Measurements from ENCODE around the gene TMEM128. TPM values are rescaled to one million over a fixed set of nuclear protein-coding genes. Genes with fewer than 3 reads are reported as not detected.

TMEM128 gene
- total and polyA plus RNA-seq, 2 of the 13 experiments (the other 11 are each of a cell fraction or from before 2014, with no cell fraction given) = 19.4 to 27.9 TPM

DNA sequence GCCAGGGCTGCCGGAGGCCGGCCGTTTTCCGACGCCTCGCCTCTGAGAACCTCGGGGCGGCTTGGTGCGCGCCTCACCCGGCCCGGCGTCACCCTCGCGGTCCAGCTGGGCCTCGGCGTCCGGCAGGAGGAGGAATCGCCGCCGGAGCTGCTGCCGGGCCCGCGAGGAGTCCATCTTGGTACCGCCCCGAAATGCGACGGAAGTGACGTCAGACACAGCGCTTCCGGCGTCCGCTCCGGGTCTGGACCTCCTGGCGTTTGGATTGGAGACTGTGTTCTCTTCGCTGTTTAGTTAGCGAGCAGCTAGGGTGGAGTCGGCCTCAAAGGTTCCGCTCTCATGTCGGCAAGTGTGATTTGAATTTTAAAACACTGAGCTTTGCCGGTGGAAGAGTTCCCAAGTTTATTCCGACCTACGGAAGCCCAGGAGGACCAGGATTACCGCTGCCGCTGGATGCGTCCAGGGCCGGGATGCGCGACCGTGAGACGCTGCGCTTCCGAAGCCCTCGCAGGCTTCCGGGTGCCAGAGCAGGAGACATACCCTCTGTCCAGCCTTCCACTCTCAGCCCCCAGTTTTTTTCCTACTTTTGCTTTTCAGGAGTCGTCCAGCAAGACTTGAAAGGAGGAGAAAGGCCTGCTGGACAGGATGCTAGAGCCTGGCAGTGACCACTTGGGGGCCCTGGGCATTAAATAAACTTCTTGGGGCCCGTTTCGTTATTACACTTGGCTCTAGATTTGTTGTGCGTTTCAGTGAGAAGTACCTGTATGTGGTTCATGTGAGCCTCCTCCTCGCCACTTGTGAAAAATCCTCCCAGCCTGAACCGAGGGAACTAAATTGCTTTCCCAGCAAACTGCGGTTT, at the start of gene TMEM128 (continued):
- TF ChIP-seq, protein P1, sequence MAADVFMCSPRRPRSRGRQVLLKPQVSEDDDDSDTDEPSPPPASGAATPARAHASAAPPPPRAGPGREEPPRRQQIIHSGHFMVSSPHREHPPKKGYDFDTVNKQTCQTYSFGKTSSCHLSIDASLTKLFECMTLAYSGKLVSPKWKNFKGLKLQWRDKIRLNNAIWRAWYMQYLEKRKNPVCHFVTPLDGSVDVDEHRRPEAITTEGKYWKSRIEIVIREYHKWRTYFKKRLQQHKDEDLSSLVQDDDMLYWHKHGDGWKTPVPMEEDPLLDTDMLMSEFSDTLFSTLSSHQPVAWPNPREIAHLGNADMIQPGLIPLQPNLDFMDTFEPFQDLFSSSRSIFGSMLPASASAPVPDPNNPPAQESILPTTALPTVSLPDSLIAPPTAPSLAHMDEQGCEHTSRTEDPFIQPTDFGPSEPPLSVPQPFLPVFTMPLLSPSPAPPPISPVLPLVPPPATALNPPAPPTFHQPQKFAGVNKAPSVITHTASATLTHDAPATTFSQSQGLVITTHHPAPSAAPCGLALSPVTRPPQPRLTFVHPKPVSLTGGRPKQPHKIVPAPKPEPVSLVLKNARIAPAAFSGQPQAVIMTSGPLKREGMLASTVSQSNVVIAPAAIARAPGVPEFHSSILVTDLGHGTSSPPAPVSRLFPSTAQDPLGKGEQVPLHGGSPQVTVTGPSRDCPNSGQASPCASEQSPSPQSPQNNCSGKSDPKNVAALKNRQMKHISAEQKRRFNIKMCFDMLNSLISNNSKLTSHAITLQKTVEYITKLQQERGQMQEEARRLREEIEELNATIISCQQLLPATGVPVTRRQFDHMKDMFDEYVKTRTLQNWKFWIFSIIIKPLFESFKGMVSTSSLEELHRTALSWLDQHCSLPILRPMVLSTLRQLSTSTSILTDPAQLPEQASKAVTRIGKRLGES (CRISPR knock-in tag; IDR thresholded peaks at IDR 0.05; ENCODE audit: borderline replicate concordance) = no peak
- no peak for TF ChIP-seq ZUFSP (CRISPR knock-in tag; IDR thresholded peaks at IDR 0.05; ENCODE audit: borderline replicate concordance)
- TF ChIP-seq HES4 (CRISPR knock-in tag; IDR thresholded peaks at IDR 0.05; ENCODE audit: borderline replicate concordance) = no peak
- no peak for TF ChIP-seq ZNF101 (CRISPR knock-in tag; IDR thresholded peaks at IDR 0.05; ENCODE audit: borderline replicate concordance, low read depth)
- peak; percentile 41; the same call in 1 of the 2 replicates for TF ChIP-seq ZNF460 (CRISPR knock-in tag; IDR thresholded peaks at IDR 0.05; ENCODE audit: borderline replicate concordance)
- TF ChIP-seq, protein P2, sequence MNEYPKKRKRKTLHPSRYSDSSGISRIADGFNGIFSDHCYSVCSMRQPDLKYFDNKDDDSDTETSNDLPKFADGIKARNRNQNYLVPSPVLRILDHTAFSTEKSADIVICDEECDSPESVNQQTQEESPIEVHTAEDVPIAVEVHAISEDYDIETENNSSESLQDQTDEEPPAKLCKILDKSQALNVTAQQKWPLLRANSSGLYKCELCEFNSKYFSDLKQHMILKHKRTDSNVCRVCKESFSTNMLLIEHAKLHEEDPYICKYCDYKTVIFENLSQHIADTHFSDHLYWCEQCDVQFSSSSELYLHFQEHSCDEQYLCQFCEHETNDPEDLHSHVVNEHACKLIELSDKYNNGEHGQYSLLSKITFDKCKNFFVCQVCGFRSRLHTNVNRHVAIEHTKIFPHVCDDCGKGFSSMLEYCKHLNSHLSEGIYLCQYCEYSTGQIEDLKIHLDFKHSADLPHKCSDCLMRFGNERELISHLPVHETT (CRISPR knock-in tag; conservative IDR thresholded peaks at IDR 0.05) = no peak; the same call in 1 of the 2 replicates
- 0 out of 2 replicates have a peak, but pooled peaks have one; percentile 27 for TF ChIP-seq ZNF557 (CRISPR knock-in tag; IDR thresholded peaks at IDR 0.05)
- no peak for TF ChIP-seq BRCA1 (CRISPR knock-in tag; IDR thresholded peaks at IDR 0.05)
- no peak for TF ChIP-seq TERF1 (CRISPR knock-in tag; IDR thresholded peaks at IDR 0.05)
- TF ChIP-seq ZNF776 (CRISPR knock-in tag; IDR thresholded peaks at IDR 0.05) = peak; percentile 49; the same call in 1 of the 2 replicates
- TF ChIP-seq DPF2 (CRISPR knock-in tag; IDR thresholded peaks at IDR 0.05; ENCODE audit: borderline replicate concordance, low read depth) = no peak
- peak; percentile 77 for TF ChIP-seq SPEN (CRISPR knock-in tag; IDR thresholded peaks at IDR 0.05; ENCODE audit: low read depth)
- TF ChIP-seq, protein P3, sequence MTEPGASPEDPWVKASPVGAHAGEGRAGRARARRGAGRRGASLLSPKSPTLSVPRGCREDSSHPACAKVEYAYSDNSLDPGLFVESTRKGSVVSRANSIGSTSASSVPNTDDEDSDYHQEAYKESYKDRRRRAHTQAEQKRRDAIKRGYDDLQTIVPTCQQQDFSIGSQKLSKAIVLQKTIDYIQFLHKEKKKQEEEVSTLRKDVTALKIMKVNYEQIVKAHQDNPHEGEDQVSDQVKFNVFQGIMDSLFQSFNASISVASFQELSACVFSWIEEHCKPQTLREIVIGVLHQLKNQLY (CRISPR knock-in tag; IDR thresholded peaks at IDR 0.05) = peak; percentile 43; the same call in 1 of the 2 replicates
- 0 out of 2 replicates have a peak, but pooled peaks have one; percentile 59 for TF ChIP-seq NCOA1 (CRISPR knock-in tag; IDR thresholded peaks at IDR 0.05)
- TF ChIP-seq ZNF44 (CRISPR knock-in tag; IDR thresholded peaks at IDR 0.05) = no peak; the same call in 1 of the 2 replicates
- peak; percentile 57 for TF ChIP-seq ELF3 (CRISPR knock-in tag; IDR thresholded peaks at IDR 0.05)
- TF ChIP-seq EEA1 (CRISPR knock-in tag; IDR thresholded peaks at IDR 0.05; ENCODE audit: borderline replicate concordance) = peak; percentile 82; the same call in 1 of the 2 replicates
- peak; percentile 37 for TF ChIP-seq SKI (IDR thresholded peaks at IDR 0.05; ENCODE audit: partially characterized antibody)
- no peak; the same call in 1 of the 2 replicates for TF ChIP-seq ZNF788 (CRISPR knock-in tag; IDR thresholded peaks at IDR 0.05; ENCODE audit: borderline replicate concordance)

All from HepG2 (cell line).